ENCODE results near the gene GMDS.
A peak's percentile ranks its signal among the peaks of the same experiment; 100 is the strongest.

GMDS gene

GRCh38 chr6:1614448-1615150 is 630.8 kb downstream of the GMDS start:
- Histone ChIP-seq H3K27me3 (ENCODE audit: control insufficient read depth in 1 of 2, insufficient read depth in 2 of 2, low read length in 2 of 2) (peaks cover 51 to 91% of the 10 kb centered on the region in 2 donors), H3K9me3 (ENCODE audit: control insufficient read depth in 2 of 2, low read length in 2 of 2) (no peaks in the 10 kb centered on the region), H3K4me1 (ENCODE audit: control insufficient read depth, insufficient read depth, low read length) (peaks cover 10% of the 10 kb centered on the region), H3K27ac (ENCODE audit: low read length) (no peak overlapping the region), H3K36me3 (ENCODE audit: control insufficient read depth in 2 of 2, insufficient read depth in 2 of 2, low read length in 2 of 2) (no peaks in the 10 kb centered on the region), H3K9ac (ENCODE audit: low read length in 2 of 2) (no peak overlapping the region), H3K4me3 (ENCODE audit: low read length in 2 of 2) (peak overlapping the region in 1 of 2 donors; percentile 22)

- Histone ChIP-seq H3K4me1 (ENCODE audit: control insufficient read depth, insufficient read depth, low read length) (peaks cover 16% of the 10 kb centered on the region), H3K9ac (ENCODE audit: low read length in 2 of 2) (no peak overlapping the region), H3K9me3 (ENCODE audit: control insufficient read depth in 2 of 2, low read length in 2 of 2) (no peaks in the 10 kb centered on the region), H3K27me3 (ENCODE audit: control insufficient read depth in 1 of 2, insufficient read depth in 2 of 2, low read length in 2 of 2) (peaks cover 49 to 90% of the 10 kb centered on the region in 2 donors), H3K27ac (ENCODE audit: low read length) (no peak overlapping the region), H3K36me3 (ENCODE audit: control insufficient read depth in 2 of 2, insufficient read depth in 2 of 2, low read length in 2 of 2) (no peaks in the 10 kb centered on the region), H3K4me3 (ENCODE audit: low read length in 2 of 2) (peak overlapping the region in 1 of 2 donors; percentile 29)
Observed at GRCh38 chr6:1613688-1614447, 631.5 kb downstream of the GMDS start.

DNA sequence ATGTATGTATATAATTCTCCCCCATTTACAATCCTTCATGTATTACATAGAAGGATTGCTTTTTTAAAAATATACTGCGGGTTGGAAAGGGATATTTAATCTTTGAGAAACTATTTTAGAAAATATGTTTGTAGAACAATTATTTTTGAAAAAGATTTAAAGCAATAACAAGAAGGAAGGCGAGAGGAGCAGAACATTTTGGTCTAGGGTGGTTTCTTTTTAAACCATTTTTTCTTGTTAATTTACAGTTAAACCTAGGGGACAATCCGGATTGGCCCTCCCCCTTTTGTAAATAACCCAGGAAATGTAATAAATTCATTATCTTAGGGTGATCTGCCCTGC is 632.1 kb downstream of the GMDS start:
- Histone ChIP-seq H3K9ac (ENCODE audit: low read length in 2 of 2) (no peak overlapping the region), H3K4me3 (ENCODE audit: low read length in 2 of 2) (peak overlapping the region in 1 of 2 donors; percentile 29), H3K9me3 (ENCODE audit: control insufficient read depth in 2 of 2, low read length in 2 of 2) (no peaks in the 10 kb centered on the region), H3K27ac (ENCODE audit: low read length) (no peak overlapping the region), H3K36me3 (ENCODE audit: control insufficient read depth in 2 of 2, insufficient read depth in 2 of 2, low read length in 2 of 2) (no peaks in the 10 kb centered on the region), H3K4me1 (ENCODE audit: control insufficient read depth, insufficient read depth, low read length) (peaks cover 18% of the 10 kb centered on the region), H3K27me3 (ENCODE audit: control insufficient read depth in 1 of 2, insufficient read depth in 2 of 2, low read length in 2 of 2) (peaks cover 51 to 90% of the 10 kb centered on the region in 2 donors)

DNA sequence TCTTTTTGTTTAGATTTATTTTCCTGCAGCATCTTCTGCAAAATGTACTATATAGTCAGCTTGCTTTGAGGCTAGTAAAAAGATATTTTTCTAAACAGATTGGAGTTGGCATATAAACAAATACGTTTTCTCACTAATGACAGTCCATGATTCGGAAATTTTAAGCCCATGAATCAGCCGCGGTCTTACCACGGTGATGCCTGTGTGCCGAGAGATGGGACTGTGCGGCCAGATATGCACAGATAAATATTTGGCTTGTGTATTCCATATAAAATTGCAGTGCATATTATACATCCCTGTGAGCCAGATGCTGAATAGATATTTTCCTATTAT is 632.5 kb downstream of the GMDS start:
- H3K9ac ChIP-seq (ENCODE audit: low read length in 2 of 2) = no peak overlapping the region
- H3K27me3 ChIP-seq (ENCODE audit: control insufficient read depth in 1 of 2, insufficient read depth in 2 of 2, low read length in 2 of 2) = peaks cover 51 to 90% of the 10 kb centered on the region in 2 donors
- no peaks in the 10 kb centered on the region for H3K36me3 ChIP-seq (ENCODE audit: control insufficient read depth in 2 of 2, insufficient read depth in 2 of 2, low read length in 2 of 2)
- no peak overlapping the region for H3K4me3 ChIP-seq (ENCODE audit: low read length in 2 of 2)
- H3K9me3 ChIP-seq (ENCODE audit: control insufficient read depth in 2 of 2, low read length in 2 of 2) = no peaks in the 10 kb centered on the region
- peaks cover 18% of the 10 kb centered on the region for H3K4me1 ChIP-seq (ENCODE audit: control insufficient read depth, insufficient read depth, low read length)
- H3K27ac ChIP-seq (ENCODE audit: low read length) = no peak overlapping the region

DNA sequence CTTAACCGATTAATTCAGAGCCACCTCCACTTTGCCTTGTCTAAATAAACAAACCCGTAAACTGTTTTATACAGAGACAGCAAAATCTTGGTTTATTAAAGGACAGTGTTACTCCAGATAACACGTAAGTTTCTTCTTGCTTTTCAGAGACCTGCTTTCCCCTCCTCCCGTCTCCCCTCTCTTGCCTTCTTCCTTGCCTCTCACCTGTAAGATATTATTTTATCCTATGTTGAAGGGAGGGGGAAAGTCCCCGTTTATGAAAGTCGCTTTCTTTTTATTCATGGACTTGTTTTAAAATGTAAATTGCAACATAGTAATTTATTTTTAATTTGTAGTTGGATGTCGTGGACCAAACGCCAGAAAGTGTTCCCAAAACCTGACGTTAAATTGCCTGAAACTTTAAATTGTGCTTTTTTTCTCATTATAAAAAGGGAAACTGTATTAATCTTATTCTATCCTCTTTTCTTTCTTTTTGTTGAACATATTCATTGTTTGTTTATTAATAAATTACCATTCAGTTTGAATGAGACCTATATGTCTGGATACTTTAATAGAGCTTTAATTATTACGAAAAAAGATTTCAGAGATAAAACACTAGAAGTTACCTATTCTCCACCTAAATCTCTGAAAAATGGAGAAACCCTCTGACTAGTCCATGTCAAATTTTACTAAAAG is 633.0 kb downstream of the GMDS start:
- Histone ChIP-seq H3K9ac (ENCODE audit: low read length in 2 of 2) (no peak overlapping the region), H3K36me3 (ENCODE audit: control insufficient read depth in 2 of 2, insufficient read depth in 2 of 2, low read length in 2 of 2) (no peaks in the 10 kb centered on the region), H3K27me3 (ENCODE audit: control insufficient read depth in 1 of 2, insufficient read depth in 2 of 2, low read length in 2 of 2) (peaks cover 54 to 90% of the 10 kb centered on the region in 2 donors), H3K4me3 (ENCODE audit: low read length in 2 of 2) (peak overlapping the region; percentile 59 to 64), H3K4me1 (ENCODE audit: control insufficient read depth, insufficient read depth, low read length) (peaks cover 18% of the 10 kb centered on the region), H3K27ac (ENCODE audit: low read length) (no peak overlapping the region), H3K9me3 (ENCODE audit: control insufficient read depth in 2 of 2, low read length in 2 of 2) (no peaks in the 10 kb centered on the region)

- Histone ChIP-seq H3K36me3 (ENCODE audit: control insufficient read depth in 2 of 2, insufficient read depth in 2 of 2, low read length in 2 of 2) (no peaks in the 10 kb centered on the region), H3K9me3 (ENCODE audit: control insufficient read depth in 2 of 2, low read length in 2 of 2) (no peaks in the 10 kb centered on the region), H3K9ac (ENCODE audit: low read length in 2 of 2) (no peak overlapping the region), H3K27ac (ENCODE audit: low read length) (no peak overlapping the region), H3K27me3 (ENCODE audit: control insufficient read depth in 1 of 2, insufficient read depth in 2 of 2, low read length in 2 of 2) (peaks cover 59 to 91% of the 10 kb centered on the region in 2 donors), H3K4me1 (ENCODE audit: control insufficient read depth, insufficient read depth, low read length) (peaks cover 21% of the 10 kb centered on the region), H3K4me3 (ENCODE audit: low read length in 2 of 2) (peak overlapping the region; percentile 59 to 64)
Observed at GRCh38 chr6:1611572-1612298, 633.7 kb downstream of the GMDS start.

- Histone ChIP-seq H3K27ac (ENCODE audit: low read length) (no peak overlapping the region), H3K9me3 (ENCODE audit: control insufficient read depth in 2 of 2, low read length in 2 of 2) (no peaks in the 10 kb centered on the region), H3K4me3 (ENCODE audit: low read length in 2 of 2) (no peak overlapping the region), H3K36me3 (ENCODE audit: control insufficient read depth in 2 of 2, insufficient read depth in 2 of 2, low read length in 2 of 2) (no peaks in the 10 kb centered on the region), H3K4me1 (ENCODE audit: control insufficient read depth, insufficient read depth, low read length) (peaks cover 21% of the 10 kb centered on the region), H3K9ac (ENCODE audit: low read length in 2 of 2) (no peak overlapping the region), H3K27me3 (ENCODE audit: control insufficient read depth in 1 of 2, insufficient read depth in 2 of 2, low read length in 2 of 2) (peaks cover 61 to 91% of the 10 kb centered on the region in 2 donors)
Observed at GRCh38 chr6:1611322-1611571, 634.2 kb downstream of the GMDS start.

DNA sequence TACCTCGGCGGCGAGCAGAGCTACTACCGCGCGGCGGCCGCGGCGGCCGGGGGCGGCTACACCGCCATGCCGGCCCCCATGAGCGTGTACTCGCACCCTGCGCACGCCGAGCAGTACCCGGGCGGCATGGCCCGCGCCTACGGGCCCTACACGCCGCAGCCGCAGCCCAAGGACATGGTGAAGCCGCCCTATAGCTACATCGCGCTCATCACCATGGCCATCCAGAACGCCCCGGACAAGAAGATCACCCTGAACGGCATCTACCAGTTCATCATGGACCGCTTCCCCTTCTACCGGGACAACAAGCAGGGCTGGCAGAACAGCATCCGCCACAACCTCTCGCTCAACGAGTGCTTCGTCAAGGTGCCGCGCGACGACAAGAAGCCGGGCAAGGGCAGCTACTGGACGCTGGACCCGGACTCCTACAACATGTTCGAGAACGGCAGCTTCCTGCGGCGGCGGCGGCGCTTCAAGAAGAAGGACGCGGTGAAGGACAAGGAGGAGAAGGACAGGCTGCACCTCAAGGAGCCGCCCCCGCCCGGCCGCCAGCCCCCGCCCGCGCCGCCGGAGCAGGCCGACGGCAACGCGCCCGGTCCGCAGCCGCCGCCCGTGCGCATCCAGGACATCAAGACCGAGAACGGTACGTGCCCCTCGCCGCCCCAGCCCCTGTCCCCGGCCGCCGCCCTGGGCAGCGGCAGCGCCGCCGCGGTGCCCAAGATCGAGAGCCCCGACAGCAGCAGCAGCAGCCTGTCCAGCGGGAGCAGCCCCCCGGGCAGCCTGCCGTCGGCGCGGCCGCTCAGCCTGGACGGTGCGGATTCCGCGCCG is 634.7 kb downstream of the GMDS start:
- H3K27ac ChIP-seq (ENCODE audit: low read length) = no peak overlapping the region
- H3K4me1 ChIP-seq (ENCODE audit: control insufficient read depth, insufficient read depth, low read length) = peaks cover 21% of the 10 kb centered on the region
- no peak overlapping the region for H3K9ac ChIP-seq (ENCODE audit: low read length in 2 of 2)
- no peaks in the 10 kb centered on the region for H3K36me3 ChIP-seq (ENCODE audit: control insufficient read depth in 2 of 2, insufficient read depth in 2 of 2, low read length in 2 of 2)
- H3K27me3 ChIP-seq (ENCODE audit: control insufficient read depth in 1 of 2, insufficient read depth in 2 of 2, low read length in 2 of 2) = peaks cover 64 to 91% of the 10 kb centered on the region in 2 donors
- H3K4me3 ChIP-seq (ENCODE audit: low read length in 2 of 2) = peak overlapping the region in 1 of 2 donors; percentile 70
- no peaks in the 10 kb centered on the region for H3K9me3 ChIP-seq (ENCODE audit: control insufficient read depth in 2 of 2, low read length in 2 of 2)

DNA sequence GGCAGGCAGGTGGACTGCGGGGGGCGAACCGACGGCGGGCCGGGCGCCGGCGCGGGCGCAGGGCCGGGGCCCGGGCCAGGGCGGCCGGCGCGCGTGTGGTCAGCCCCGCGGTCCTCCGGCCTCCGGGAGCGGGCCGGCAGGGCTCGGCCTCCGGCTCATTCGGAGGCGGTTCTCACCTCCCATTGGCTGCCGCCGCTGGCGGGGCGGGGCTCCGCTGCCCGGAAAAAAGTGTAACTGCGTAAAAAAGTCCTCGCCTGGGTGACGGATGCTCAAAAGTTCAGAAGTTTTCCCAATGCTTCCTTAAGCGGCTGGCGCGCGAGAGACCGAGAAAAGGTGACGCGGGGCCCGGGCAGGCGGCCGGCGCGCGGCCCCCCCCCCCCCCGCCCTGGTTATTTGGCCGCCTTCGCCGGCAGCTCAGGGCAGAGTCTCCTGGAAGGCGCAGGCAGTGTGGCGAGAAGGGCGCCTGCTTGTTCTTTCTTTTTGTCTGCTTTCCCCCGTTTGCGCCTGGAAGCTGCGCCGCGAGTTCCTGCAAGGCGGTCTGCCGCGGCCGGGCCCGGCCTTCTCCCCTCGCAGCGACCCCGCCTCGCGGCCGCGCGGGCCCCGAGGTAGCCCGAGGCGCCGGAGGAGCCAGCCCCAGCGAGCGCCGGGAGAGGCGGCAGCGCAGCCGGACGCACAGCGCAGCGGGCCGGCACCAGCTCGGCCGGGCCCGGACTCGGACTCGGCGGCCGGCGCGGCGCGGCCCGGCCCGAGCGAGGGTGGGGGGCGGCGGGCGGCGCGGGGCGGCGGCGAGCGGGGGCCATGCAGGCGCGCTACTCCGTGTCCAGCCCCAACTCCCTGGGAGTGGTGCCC is 635.5 kb downstream of the GMDS start, which contains the start of gene FOXC1:
FOXC1 (plus strand) TSS at position 268 of the 849 bp plus-strand sequence; CDS start at position 799, 531 bp downstream.
- H3K27me3 ChIP-seq (ENCODE audit: control insufficient read depth in 1 of 2, insufficient read depth in 2 of 2, low read length in 2 of 2) = peaks cover 65 to 91% of the 10 kb centered on the region in 2 donors
- no peaks in the 10 kb centered on the region for H3K9me3 ChIP-seq (ENCODE audit: control insufficient read depth in 2 of 2, low read length in 2 of 2)
- peaks cover 25% of the 10 kb centered on the region for H3K4me1 ChIP-seq (ENCODE audit: control insufficient read depth, insufficient read depth, low read length)
- H3K9ac ChIP-seq (ENCODE audit: low read length in 2 of 2) = no peak within 1 kb of the TSS
- H3K4me3 ChIP-seq (ENCODE audit: low read length in 2 of 2) = peak within 1 kb of the TSS; percentile 12 to 70
- H3K27ac ChIP-seq (ENCODE audit: low read length) = no peak within 1 kb of the TSS
- no peaks in the 10 kb centered on the region for H3K36me3 ChIP-seq (ENCODE audit: control insufficient read depth in 2 of 2, insufficient read depth in 2 of 2, low read length in 2 of 2)
